Stimulated activated CD4-positive, alpha-beta T cell treated with anti-CD3 and anti-CD28 coated beads, Interleukin-1b, Interleukin-23, amount 100 ng/mL, for 1 hour (primary cell): ENCODE data around the gene RIMS4.
"Not testable (repeated sequence)": the region's sequence is repeated elsewhere in the genome, so short reads cannot be mapped to it uniquely, and the experiment has no call there.

Source experiments
- DNase-seq, 2 donors: peaks; one replicate each; pipeline ENCODE4 v3.0.0-alpha.2; 2020; ENCODE audit warnings: low read depth in 2 of 2

RIMS4 gene

GRCh38 chr20:44830523-44830922, 20.2 kb upstream of the RIMS4 start:
- no peak for DNase-seq

GRCh38 chr20:44829688-44830087, 19.3 kb upstream of the RIMS4 start:
- no peak for DNase-seq

GRCh38 chr20:44828640-44829039, 18.3 kb upstream of the RIMS4 start:
- no peak for DNase-seq

GRCh38 chr20:44827401-44827800, 17.1 kb upstream of the RIMS4 start:
- no peak for DNase-seq

GRCh38 chr20:44821576-44821975, 11.2 kb upstream of the RIMS4 start:
- DNase-seq = not testable (repeated sequence)

- DNase-seq = no peak
Observed at GRCh38 chr20:44819936-44820335, 9.6 kb upstream of the RIMS4 start.

GRCh38 chr20:44817143-44817910, 7.0 kb upstream of the RIMS4 start:
- no peak for DNase-seq

- DNase-seq = no peak
Observed at GRCh38 chr20:44814937-44815336, 4.6 kb upstream of the RIMS4 start.

- DNase-seq = no peak
Observed at GRCh38 chr20:44811150-44811685, 872 bp upstream of the RIMS4 start.

- DNase-seq = no peak
Observed at GRCh38 chr20:44810061-44810390, 320 bp downstream of the RIMS4 start.

GRCh38 chr20:44809380-44810060, 826 bp downstream of the RIMS4 start:
- DNase-seq = no peak

- DNase-seq = no peak
Observed at GRCh38 chr20:44807684-44808056, 2.7 kb downstream of the RIMS4 start.

GRCh38 chr20:44807051-44807683, 3.2 kb downstream of the RIMS4 start:
- DNase-seq = no peak

- DNase-seq = no peak
Observed at GRCh38 chr20:44805979-44806620, 4.2 kb downstream of the RIMS4 start.

GRCh38 chr20:44805335-44805978, 4.9 kb downstream of the RIMS4 start:
- DNase-seq = no peak

GRCh38 chr20:44803383-44803941, 6.9 kb downstream of the RIMS4 start:
- no peak for DNase-seq

- no peak for DNase-seq
Observed at GRCh38 chr20:44802702-44803101, 7.6 kb downstream of the RIMS4 start.

GRCh38 chr20:44800391-44801046, 9.8 kb downstream of the RIMS4 start:
- DNase-seq = no peak

- DNase-seq = no peak
Observed at GRCh38 chr20:44799691-44800090, 10.7 kb downstream of the RIMS4 start.

- DNase-seq = no peak
Observed at GRCh38 chr20:44796758-44797457, 13.4 kb downstream of the RIMS4 start.
